H7 (cell line): ENCODE results near the gene GZMB. TPM values are rescaled to one million over a fixed set of nuclear protein-coding genes. Genes with fewer than 3 reads are reported as not detected.
"Not testable (repeated sequence)": the region's sequence is repeated elsewhere in the genome, so short reads cannot be mapped to it uniquely, and the experiment has no call there.

Experiments used
- DNase-seq: peaks from one replicate; pipeline ENCODE4 v3.0.0; 2012
- H3K27me3 ChIP-seq: 2 replicates; pipeline ENCODE4 v1.6.0; 2011; ENCODE audit warnings: mild to moderate bottlenecking, low read length; ENCODE audit not compliant: control insufficient read depth, insufficient read depth
- H3K36me3 ChIP-seq: replicated peaks from 2 replicates; pipeline ENCODE4 v1.5.1; 2011; ENCODE audit warnings: low read length; ENCODE audit not compliant: control insufficient read depth, insufficient read depth
- H3K4me3 ChIP-seq: 2 replicates; pipeline ENCODE4 v1.5.1; 2011; ENCODE audit warnings: low read depth, mild to moderate bottlenecking, control low read depth, low read length, moderate library complexity; ENCODE audit not compliant: insufficient read depth
- total RNA-seq: library from RNA; depleted of rRNA; stranded (reverse); fragments of >200 nt; shearing (Covaris generic); gene quantifications from 2 replicates; pipeline ENCODE4 v1.2.3, GENCODE V29; 2014

Gene GZMB
- total RNA-seq, 1 experiment from 2014 or later: not detected

DNA sequence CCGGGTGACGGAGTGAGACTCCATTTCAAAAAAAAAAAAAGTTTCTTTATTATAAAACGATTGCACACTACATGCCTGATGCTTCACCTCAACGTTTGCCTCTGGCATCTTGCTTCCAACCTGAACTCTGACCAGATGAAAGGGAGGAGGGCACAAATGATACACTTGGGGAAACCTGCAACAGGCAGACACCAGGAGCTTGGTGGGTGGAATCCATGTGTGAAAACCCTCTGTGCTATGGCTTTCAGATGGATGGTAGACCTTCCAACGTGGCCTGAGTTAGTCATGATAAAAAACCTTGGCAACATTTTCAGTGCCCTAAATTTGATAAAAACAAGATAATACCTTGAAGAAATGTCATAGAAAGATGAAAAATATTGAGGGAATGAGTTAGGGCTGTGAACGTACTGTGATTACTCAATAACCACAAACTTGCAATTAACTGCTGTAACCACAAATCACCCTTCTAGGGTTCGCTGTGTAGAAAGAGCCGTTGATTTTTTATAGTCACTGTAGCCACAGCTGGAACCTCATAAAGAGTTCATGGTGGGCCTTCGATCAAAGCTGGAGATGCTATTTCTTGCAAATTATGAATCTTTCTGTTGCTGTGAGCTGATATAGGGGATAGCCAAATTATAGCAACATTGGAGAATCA, 26.1 kb upstream of the GZMB start:
- DNase-seq: no peak
- Histone ChIP-seq H3K27me3 (no peaks in the 10 kb centered on the region), H3K4me3 (no peak overlapping the region), H3K36me3 (no peaks in the 10 kb centered on the region)

DNA sequence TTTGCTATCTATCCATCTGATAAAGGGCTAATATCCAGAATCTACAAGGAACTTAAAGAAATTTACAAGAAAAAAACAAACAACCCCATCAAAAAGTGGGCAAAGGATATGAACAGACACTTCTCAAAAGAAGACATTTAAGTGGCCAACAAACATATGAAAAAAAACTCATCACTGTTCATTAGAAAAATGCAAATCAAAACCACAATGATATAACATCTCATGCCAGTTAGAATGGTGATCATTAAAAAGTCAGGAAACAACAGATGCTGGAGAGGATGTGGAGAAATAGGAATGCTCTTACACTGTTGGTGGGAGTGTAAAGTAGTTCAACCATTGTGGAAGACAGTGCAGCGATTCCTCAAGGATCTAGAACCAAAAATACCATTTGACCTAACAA, 14.4 kb upstream of the GZMB start:
- H3K36me3 ChIP-seq, DNase-seq, H3K27me3 ChIP-seq, H3K4me3 ChIP-seq: not testable (repeated sequence)

DNA sequence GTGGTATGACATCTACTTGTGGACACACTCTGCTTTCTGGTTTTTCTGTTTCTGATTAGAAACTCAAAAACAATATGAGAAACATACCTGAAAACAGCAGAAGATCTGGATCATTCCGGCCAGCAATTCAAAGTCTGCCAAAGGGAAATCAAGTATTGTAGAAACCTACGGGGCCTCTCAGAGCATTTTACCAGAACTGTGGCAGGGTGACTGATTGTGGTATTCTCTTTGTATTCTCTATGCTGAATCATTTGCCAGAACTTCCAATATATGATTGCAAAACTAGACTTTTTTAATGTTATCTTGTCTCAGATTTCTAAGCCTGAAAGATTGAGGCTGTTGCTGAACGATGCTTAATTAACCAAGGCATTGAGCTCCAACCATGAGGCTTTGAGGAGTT, 5.9 kb upstream of the GZMB start:
- Histone ChIP-seq H3K4me3 (no peak overlapping the region), H3K27me3 (no peaks in the 10 kb centered on the region), H3K36me3 (no peaks in the 10 kb centered on the region)
- DNase-seq: no peak

DNA sequence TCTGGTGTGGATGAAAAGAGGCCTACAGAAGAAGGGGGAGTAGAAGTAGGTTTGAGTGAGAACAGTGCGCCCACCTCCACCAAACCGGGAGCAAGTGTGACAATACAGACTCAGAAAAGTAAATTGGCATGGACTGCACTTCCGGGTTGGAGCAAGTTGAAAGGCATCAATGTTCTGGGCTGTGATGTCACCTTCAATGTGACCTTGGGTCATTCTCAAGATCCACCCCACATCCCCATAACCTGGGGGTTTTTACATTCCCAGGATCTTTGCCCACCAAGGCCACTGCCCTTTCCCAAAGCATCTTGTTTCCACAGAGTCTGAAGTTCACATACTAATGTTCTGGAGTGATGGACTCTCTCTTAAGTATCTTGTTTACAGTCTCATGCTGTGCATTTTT, 5.3 kb upstream of the GZMB start:
- no peak for DNase-seq
- no peak overlapping the region for H3K4me3 ChIP-seq
- H3K36me3 ChIP-seq: no peaks in the 10 kb centered on the region
- no peaks in the 10 kb centered on the region for H3K27me3 ChIP-seq

DNA sequence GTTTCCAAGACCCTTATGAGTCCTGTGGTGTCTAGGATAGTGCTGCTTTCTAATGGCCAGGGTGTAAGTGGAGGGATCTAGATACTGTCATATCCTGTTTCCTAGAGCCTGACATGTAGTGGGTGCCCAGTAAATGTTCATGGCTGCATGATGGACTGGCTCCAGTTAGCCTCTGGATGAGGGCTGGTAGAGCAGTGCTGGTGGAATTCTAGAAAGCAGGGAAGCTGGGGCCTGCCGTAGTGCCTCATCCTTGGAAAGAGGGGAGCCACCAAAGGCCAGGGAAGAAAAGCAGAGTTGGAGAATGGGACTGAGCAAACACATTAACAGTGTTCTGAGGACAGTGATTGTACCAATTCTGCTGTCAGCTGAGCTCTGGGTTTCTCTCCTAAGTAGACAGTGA, 637 bp downstream of the GZMB start:
- no peaks in the 10 kb centered on the region for H3K27me3 ChIP-seq
- no peak overlapping the region for H3K4me3 ChIP-seq
- no peaks in the 10 kb centered on the region for H3K36me3 ChIP-seq
- DNase-seq: no peak

DNA sequence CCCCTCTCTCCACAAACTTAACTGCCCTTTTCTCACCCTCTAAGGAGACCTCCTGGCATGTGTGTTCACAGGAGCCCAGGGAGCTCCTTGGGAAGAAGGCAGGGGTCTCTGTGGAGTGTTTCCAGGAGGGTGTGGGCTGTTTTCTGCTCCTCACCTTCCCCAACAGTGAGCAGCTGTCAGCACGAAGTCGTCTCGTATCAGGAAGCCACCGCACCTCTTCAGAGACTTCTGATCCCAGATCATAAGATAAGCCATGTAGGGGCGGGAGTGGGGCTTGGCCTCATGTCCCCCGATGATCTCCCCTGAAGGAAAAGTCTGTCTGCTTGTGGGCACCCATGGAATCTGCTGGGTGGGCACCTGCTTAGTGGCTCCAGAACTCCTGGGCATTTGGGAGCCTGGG, 1.2 kb downstream of the GZMB start:
- DNase-seq: no peak
- Histone ChIP-seq H3K4me3 (no peak overlapping the region), H3K27me3 (no peaks in the 10 kb centered on the region), H3K36me3 (no peaks in the 10 kb centered on the region)

DNA sequence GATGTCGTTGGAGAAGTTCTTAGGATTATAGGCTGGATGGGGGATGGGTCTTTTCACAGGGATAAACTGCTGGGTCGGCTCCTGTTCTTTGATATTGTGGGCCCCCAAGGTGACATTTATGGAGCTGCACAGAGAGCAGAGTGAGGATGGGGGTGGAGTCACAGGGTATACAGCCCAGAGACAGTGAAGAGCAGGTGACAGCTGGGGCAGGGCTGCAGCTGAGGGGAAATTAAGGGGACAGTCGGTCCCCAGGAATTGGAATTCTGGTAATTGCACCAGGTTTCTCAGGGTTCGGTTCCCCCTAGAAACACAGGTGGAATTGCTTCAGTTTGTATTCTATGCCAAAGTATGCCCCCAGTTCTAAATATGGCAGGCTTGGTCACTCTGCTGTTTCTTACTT, 1.7 kb downstream of the GZMB start:
- no peak for DNase-seq
- Histone ChIP-seq H3K36me3 (no peaks in the 10 kb centered on the region), H3K27me3 (no peaks in the 10 kb centered on the region), H3K4me3 (no peak overlapping the region)

DNA sequence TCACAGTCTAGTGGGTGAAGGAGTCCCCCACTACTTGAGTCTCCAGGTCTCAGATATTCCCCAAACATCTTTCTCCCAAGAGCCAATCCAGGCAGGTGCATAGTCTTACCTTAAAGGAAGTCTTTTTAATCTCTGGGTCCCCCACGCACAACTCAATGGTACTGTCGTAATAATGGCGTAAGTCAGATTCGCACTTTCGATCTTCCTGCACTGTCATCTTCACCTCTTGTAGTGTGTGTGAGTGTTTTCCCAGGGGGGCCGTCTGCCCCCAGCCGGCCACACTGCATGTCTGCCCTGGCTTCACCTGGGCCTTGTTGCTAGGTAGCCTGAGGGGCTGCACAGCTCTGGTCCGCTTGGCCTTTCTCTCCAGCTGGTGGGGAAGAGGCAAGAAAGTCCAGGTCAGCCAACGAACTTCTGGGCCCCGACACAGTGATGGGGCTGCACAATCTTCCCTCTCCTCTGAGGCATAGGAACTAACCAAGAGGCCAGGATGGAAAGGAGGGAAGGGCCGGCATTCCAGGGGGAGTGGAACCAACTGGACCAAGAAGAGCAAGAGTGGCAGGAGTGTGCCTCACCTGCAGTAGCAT, 2.1 kb downstream of the GZMB start:
- no peak overlapping the region for H3K4me3 ChIP-seq
- no peaks in the 10 kb centered on the region for H3K27me3 ChIP-seq

DNA sequence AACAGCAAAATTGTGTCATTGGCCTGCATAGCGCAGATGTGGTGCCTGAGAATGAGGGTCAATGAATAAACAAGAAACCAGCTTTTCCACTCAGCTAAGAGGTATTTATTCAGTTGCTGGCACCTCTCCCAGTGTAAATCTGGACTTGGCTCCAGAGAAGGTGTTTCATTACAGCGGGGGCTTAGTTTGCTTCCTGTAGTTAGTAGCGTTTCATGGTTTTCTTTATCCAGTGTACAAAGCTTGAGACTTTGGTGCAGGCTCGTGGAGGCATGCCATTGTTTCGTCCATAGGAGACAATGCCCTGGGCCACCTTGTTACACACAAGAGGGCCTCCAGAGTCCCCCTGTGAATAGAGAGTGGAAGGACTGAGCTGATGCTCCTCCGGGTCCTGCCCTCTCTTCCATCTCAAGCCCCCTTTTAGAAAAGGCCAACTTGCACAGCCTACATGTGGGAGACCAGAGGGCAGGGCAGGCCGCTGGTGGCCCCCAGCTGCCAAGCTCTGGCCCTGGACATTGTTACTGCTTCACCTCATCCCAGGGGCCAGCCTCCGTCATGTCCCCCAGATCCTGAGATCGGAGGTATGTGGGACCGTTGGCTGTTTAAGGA, 3.0 kb downstream of the GZMB start:
- Histone ChIP-seq H3K36me3 (no peaks in the 10 kb centered on the region), H3K4me3 (no peak overlapping the region), H3K27me3 (no peaks in the 10 kb centered on the region)
- DNase-seq: no peak

More for the DNA sequence above, 2.1 kb downstream of the GZMB start:
- H3K36me3 ChIP-seq: no peaks in the 10 kb centered on the region
- DNase-seq: no peak

DNA sequence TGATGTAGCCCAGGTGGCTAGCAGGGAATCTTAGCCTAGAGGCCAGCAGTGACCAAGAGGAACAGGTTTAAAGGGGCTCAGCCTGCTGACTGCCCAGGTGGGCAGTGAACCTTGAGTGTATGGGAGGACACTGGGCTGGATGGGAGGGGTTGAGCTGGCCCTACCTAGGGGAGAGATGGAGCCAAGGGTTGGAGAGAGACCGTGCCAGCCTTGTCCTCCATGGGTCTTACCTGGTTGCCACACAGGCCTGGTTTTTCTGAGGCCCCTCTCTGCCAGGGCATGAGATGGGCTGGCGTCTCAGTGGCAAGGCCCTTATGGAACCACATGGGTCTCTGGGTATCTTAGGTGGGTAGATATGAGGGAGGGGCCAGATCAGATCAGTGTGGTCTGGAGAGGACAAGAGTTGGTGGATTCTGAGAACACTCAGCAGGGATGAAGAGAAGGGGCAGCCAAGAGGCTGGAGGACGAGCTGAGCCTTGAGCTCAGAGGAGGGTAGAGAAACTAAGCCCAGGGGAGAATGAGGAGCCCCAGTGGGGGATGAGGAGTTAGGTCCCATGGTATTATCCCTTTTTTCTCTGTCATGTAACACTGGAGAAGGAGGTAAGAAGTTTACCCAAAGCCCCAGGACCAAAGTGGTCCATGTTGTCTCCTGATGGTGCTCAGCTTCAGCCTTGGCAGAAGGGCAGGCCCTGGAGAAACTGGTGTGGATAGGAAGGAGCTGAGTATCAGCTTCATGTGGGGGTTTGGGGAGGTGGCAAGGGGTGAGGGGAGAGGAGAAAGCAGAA, 3.7 kb downstream of the GZMB start:
- no peaks in the 10 kb centered on the region for H3K36me3 ChIP-seq
- H3K27me3 ChIP-seq: no peaks in the 10 kb centered on the region
- no peak overlapping the region for H3K4me3 ChIP-seq
- no peak for DNase-seq

DNA sequence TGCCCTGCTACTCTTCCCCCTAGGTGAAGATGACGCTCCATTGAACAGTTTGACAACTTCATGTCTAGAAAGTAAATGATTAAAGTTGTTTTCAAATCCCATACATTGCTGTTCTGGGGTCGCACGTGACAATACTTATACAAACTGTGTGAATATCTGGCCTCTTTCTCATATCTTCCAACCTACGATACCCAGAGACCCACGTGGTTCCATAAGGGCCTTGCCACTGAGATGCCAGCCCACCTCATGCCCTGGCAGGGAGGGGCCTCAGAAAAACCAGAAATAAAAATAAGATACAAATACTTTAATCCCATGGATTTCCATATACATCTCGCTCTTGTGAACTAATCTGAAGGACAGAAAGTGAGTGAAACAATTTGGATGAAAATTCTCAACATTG, 4.5 kb downstream of the GZMB start:
- DNase-seq: no peak
- no peaks in the 10 kb centered on the region for H3K27me3 ChIP-seq
- no peaks in the 10 kb centered on the region for H3K36me3 ChIP-seq
- H3K4me3 ChIP-seq: no peak overlapping the region

DNA sequence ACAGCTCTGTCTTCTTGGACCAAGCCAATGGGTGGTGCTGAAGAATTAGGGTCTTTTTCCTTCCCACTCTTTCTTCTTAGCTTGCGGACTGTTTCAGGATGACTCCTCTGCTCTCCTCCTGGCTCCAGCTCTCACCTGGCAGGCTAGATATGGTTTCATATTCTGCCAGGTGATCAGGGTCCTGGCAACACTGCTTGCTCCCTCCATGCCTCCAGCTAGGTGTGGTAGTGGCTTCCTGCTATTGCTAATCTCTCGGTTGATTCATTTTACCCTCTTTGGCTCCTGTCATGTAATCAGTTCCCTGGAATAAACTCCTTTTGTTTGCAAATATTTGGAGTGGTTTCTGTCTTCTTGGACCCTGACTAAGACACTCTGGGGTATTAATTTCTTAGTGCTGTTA, 20.2 kb downstream of the GZMB start:
- no peak for DNase-seq
- no peak overlapping the region for H3K4me3 ChIP-seq
- H3K36me3 ChIP-seq: no peaks in the 10 kb centered on the region
- no peaks in the 10 kb centered on the region for H3K27me3 ChIP-seq

DNA sequence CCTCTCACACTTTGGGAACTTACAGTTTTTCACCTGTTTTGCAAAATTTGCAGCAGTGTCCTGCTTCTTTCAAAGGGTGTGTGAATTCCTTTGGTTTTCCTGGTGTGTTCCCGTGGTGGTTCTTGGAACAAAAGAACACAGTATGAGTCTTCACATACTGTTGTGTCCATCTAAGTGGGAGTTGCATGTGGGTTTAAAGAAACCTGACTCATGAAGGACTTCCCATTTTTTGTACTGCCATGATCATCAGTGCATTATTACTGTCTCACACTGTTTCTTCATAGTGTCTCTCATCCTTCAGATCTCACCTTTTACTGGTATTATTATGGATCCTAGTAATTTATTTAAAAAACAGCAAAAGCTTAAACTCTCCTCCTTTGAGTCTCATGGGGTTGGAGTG, 20.7 kb downstream of the GZMB start:
- DNase-seq: no peak
- Histone ChIP-seq H3K36me3 (no peaks in the 10 kb centered on the region), H3K4me3 (no peak overlapping the region), H3K27me3 (no peaks in the 10 kb centered on the region)

DNA sequence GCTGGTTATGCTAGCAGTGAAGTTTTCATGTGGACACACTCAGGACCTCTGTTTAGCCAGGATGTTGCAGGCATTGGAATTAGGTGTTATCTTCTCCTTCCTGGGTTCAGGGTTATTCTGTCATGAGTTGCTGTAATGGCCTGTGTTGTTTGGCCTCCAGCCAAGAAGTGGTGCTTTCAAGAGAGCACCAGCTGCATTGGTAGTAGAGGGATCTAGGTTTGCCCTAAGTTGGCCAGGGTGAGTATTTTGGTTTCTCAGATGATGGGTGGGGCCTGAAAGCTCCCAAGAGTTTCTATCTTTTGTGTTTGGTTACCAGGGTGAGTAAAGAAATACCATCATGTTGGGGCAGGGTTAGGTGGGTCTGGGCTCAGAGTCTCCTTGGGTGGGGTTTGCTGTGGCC, 21.8 kb downstream of the GZMB start:
- Histone ChIP-seq H3K4me3 (no peak overlapping the region), H3K36me3 (no peaks in the 10 kb centered on the region), H3K27me3 (no peaks in the 10 kb centered on the region)
- DNase-seq: no peak
